ENCODE measurements around the gene RCOR1. TPM values are rescaled to one million over a fixed set of nuclear protein-coding genes. Genes with fewer than 3 reads are reported as not detected.

RCOR1 gene
- total and polyA plus RNA-seq, 2 donors (not counting 1 experiment from before 2014, with no cell fraction given), result 8.7 to 37.1 TPM

DNA sequence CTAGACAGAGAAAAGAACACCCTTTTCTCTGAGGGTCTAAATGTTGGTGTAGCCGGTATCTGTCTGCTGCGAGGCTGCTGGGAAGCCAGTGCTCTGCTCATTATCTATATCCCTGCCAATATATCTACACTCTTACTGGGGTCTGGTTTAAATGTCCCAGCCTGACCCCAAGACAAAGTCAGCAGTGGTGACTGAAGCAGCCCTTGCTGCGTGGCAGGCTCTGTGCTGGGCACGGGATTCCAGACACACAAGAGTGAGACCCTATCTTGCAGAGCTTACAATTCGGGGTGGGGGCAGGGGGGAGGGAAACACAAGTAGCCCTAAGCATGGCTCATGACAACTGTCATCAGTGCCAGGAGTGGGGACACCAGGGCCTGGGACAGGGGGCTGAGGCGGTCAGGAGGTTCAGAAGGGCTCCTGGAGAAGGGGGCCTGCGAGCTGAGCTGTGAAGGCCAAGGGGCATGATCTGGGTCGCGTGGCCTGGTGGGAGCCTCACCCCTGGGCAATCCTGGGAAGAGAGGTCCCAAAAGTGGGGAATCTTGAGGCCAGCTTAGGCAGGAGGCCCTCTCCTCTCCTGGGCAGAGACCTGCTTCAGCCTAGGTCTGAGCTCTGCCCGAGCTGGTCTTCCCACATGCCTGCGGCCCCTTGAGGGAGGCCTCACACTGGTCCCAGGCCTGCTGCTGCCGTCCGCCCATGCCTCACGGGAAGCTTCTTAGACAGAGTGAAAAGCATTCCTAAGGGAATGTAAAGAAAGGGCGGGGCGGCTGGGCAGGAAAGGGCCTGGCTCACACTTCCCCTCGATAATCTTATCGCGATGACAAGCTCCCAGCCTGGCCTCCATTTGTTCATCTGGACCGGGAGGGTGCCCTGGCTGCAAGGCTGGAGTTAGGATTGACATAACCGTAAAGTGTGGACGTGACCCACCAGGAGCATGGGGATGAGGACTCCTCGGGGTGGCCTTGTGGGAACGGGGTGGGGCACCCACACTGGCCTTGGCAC, 7.3 kb upstream of the RCOR1 start:
- Mint-ChIP-seq H3K4me1 (peaks cover 3% of the 10 kb centered on the region), H3K27me3 (no peaks in the 10 kb centered on the region), H3K4me3 (no peak overlapping the region), H3K27ac (no peak overlapping the region), H3K9me3 (ENCODE audit: insufficient read depth) (no peaks in the 10 kb centered on the region)
- no peak for TF ChIP-seq CTCF (IDR thresholded peaks at IDR 0.05)
- no peak for TF ChIP-seq EZH2 (IDR thresholded peaks at IDR 0.05; ENCODE audit: borderline replicate concordance, insufficient read depth, low read depth, low read length, poor library complexity, severe bottlenecking)
- no peak for ATAC-seq (ENCODE audit: low read depth)
- Histone ChIP-seq H3K27me3 (replicated peaks in 1 of 4; ENCODE audit: control extremely low read depth in 1 of 4, control insufficient read depth in 3 of 4, insufficient read depth in 4 of 4, low read length in 3 of 4) (no peaks in the 10 kb centered on the region), H3K36me3 (replicated peaks in 1 of 2; ENCODE audit: control extremely low read depth in 1 of 2, control insufficient read depth in 1 of 2, extremely low read depth in 1 of 2, insufficient read depth in 2 of 2, low read length in 1 of 2) (no peaks in the 10 kb centered on the region), H3K4me3 (ENCODE audit: control extremely low read depth in 1 of 5, extremely low read depth in 1 of 5, insufficient read depth in 1 of 5, low read depth in 2 of 5, low read length in 4 of 5) (no peak overlapping the region), H3K9me3 (ENCODE audit: control extremely low read depth in 1 of 3, control insufficient read depth in 2 of 3, insufficient read depth in 1 of 3, low read length in 2 of 3) (no peaks in the 10 kb centered on the region), H3K4me1 (ENCODE audit: control insufficient read depth in 2 of 2, insufficient read depth in 2 of 2, low read length in 2 of 2) (no peaks in the 10 kb centered on the region), H3K9ac (ENCODE audit: low read length) (no peak overlapping the region), H3K27ac (ENCODE audit: low read length in 2 of 2) (no peak overlapping the region), H3K4me2 (replicated peaks; ENCODE audit: low read depth, low read length, poor library complexity, severe bottlenecking) (no peak overlapping the region), H3K79me2 (ENCODE audit: control insufficient read depth, insufficient read depth, low read length) (no peaks in the 10 kb centered on the region), H4K20me1 (ENCODE audit: control insufficient read depth, insufficient read depth, low read length, poor library complexity, severe bottlenecking) (no peaks in the 10 kb centered on the region), H2AFZ (ENCODE audit: insufficient read depth, low read depth, low read length, poor library complexity, severe bottlenecking) (no peak overlapping the region)
- CTCF ChIA-PET, result interaction anchor here (1.2 kb wide), 1 partner anchor 10 kb away, joined by 5 read pairs; no protein-coding TSS in a partner anchor
- intact Hi-C loops (cut with micrococcal nuclease), result no loop called here
- DNase-seq, result no peak
- POLR2A ChIA-PET, result interaction anchor here (0.6 kb wide), 1 partner anchor 20 kb away, joined by 5 read pairs; no protein-coding TSS in a partner anchor
- WGBS (ENCODE audit: insufficient coverage), result 89% methylated on average over 22 of the region's 24 CpGs

Data from B cell (primary cell).